Skin epidermis (tissue), 12 donors: ENCODE measurements around the gene ATP8B4.
A peak's percentile ranks its signal among the peaks of the same experiment; 100 is the strongest.

ENCODE experiments used
- H3K27ac ChIP-seq, 21 experiments: fragments of 200-600 bp; sonication (generic) in 11 of 21; one replicate each; pipeline ENCODE4 v1.5.0; 2020; ENCODE audit warnings: mild to moderate bottlenecking in 3 of 21, inconsistent platforms in 2 of 21, moderate library complexity in 2 of 21
- H3K4me3 ChIP-seq, 7 experiments: fragments of 200-600 bp; sonication (generic) in 2 of 7; one replicate each; pipeline ENCODE4 v1.5.0; 2020; ENCODE audit warnings: inconsistent platforms in 2 of 7, mild to moderate bottlenecking in 2 of 7, moderate library complexity in 1 of 7

The ATP8B4 gene

DNA sequence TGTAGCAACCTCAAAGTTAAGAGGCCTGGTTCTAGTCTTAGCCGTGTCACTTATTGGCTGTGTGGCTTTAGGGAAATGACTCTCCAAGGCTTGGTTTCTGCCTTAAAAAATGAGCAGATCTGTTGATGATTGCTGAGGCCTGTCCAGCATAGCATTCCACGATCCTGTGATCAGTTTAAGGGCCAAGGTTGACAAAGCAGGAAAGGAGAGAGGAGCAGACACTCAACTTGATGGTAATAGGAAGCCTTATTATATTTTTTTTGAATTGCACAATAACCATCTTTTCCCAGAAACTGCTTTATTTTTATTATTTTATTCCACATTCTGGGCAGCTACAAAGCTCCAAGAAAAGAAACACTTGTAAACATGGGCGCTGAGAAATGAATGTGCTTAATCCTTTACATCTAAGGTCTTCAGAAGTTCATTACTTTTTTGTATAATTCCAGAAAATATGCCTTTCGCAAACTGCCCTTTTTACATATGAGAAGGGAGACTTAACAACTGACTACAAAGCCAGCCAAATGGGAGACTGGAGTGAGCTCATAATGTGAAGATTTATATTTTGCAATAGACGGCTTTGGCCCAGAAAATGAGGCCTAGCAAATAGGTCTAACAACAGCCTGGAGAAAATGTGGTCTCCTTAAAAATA, 241.0 kb downstream of the ATP8B4 start:
- peak overlapping the region in 18 of 21 experiments; percentile 3 to 86 (median 68) for H3K27ac ChIP-seq
- no peak overlapping the region for H3K4me3 ChIP-seq

DNA sequence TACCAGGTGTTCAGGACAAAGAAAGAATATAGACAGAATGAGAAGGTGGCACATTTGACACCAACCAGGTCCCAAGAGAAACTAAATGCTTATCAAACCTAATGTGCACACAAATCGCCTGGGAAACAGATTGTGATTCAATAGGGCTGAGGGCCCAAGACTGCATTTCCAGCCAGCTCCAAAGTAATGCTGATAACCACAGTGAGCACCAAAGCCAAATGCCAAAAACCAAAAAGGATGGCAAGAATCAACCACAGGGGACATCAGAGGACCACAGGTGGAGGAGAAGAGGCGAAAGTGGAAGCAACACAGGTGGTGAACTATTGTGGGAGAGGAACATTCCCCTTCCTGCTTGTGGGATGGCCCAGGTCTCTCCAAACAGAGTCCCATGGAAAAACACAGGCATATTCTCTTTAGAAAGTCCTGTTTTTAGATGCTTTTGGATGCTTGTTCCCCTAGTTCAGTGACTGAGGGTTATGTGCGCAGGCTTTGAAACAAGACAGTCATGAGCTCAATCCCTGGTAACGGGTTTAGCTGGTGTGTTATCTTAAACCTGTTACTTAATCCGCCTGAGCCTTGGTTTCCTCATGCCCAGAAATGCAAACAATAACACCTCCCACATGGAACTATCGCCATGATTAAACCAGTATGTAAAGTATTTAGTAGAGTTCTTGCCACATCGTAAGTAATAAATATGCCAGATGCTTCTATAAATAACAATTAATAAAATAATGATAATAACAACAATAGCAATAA, 241.7 kb downstream of the ATP8B4 start:
- peak overlapping the region in 18 of 21 experiments; percentile 10 to 86 (median 67) for H3K27ac ChIP-seq
- no peak overlapping the region for H3K4me3 ChIP-seq

DNA sequence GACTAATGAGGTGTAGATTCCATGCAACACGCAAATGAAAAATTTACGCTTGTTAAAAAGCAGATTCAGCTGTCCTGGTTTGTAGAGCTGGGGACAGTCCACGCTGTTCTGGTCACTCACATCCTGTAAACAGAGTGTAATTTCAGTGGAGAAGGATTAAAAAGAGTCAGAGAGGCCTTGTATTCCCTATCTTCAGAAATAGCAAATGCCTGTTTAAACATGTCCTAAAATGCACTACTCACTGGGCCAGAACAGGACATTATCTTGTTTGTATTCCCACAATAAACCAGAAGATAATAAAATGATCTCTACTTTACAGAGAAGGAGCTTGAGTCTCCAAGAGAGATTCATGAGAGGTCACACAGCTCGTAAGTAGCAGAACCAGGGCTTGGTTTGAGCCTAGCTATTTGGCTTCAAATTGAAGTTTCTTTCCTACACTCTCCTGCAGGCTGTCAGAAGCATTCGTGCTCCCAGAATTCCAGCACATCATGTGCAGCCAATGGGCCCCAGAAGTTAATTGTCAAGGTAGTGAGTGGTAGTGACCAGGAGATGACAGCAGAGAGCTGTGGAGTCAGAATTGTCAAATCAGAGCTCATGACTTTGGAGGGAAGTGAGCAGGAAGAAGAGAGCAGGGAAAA, 242.5 kb downstream of the ATP8B4 start:
- H3K4me3 ChIP-seq: no peak overlapping the region

DNA sequence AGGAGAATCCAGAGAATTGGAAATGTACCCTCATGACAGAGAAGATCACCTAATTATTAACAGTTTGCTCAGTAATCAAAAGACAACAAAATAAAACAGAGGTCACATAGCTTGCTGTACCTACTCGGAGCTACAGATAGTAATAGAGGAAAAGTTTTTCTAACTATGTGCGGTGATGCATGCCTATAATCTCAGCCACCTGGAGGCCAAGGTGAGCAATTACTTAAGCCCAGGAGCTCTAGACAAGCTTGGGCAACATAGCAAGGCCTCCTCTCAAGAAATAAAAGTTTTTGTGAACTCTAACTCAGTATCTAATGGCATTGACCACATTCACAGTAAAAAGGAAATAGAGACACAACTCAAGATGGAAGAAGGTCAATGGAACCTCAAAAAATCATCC, 243.6 kb downstream of the ATP8B4 start:
- Histone ChIP-seq H3K27ac (peak overlapping the region in 3 of 21 experiments; percentile 65 to 86 (median 86)), H3K4me3 (no peak overlapping the region)

More for the DNA sequence above, 242.5 kb downstream of the ATP8B4 start:
- H3K27ac ChIP-seq: peak overlapping the region in 15 of 21 experiments; percentile 14 to 86 (median 69)

DNA sequence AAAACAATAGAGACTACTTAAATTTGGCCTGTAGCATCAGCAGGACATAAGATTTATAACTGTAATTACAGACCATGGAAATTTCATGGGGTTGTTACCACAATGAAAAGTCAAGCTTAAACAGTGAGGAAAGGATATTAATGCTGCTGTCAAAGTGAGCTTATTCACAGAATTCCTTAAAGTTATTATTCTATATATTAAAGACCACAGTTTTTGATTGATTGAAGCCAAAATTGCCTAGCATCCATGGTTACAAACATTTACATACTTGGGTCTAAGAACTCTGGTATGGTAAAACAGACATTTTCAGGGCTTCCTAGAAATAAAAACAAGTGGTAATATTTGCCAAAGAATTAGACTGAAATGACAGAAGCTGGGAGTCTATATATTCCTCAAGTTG, 248.6 kb downstream of the ATP8B4 start:
- no peak overlapping the region for H3K27ac ChIP-seq
- no peak overlapping the region for H3K4me3 ChIP-seq

DNA sequence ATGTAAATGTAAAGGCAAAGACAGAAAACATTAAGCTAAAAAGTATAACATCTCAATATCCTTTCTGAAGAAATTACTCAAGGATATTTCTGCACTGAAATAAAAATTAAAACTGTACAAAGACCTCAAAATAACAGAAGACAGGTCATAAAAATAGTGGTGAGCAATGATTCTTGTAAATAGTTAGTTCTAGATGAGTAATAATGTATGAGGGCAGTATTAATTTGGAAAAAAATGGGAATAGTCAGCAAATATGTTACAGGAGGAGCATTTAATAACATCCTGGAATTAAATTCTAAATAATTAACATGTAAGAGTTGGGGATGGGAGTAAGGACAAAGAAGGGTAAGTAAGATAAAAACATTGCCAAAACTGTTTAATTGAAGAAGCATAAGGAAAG, 250.7 kb downstream of the ATP8B4 start:
- H3K27ac ChIP-seq: no peak overlapping the region

DNA sequence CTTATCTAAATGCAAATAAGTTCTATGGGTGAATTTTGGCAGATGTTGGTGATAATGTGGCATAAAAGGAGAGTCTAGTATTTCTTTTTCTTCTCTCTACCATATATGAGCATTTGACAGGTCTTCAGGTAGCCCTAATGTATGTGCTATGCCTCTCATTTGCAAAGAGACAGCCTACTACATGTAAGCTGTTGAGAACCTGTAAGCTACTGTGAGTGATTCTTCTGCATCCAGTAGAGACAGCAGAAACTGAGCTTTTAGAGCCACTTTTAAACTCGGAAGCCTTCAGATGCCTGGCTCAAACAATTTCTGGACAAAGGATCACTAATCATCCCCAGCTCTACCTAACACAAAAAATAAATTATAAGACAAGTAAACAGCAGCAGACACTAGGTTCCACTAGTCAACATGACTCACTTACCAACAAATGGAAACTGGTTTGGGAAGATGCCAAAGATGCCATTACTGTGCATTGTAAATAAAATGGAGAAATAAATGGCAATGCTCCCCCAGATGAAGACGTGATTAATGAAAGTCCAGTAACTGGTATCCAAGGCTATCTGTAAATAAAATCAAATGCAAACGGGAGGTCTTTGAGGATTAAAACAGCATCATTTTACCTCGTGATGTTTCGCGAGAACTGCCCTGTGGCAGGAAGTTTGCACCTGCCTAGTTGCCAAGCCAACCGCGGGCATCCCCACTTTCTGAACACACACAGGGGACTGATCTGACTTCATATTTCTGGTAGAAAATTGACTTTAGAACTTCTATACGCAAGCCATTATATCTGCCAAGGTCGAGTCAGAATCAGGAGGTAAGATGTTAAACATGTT, 252.9 kb downstream of the ATP8B4 start:
- peak overlapping the region in 1 of 21 experiments; percentile 43 for H3K27ac ChIP-seq
- no peak overlapping the region for H3K4me3 ChIP-seq

More for the DNA sequence above, 250.7 kb downstream of the ATP8B4 start:
- no peak overlapping the region for H3K4me3 ChIP-seq

DNA sequence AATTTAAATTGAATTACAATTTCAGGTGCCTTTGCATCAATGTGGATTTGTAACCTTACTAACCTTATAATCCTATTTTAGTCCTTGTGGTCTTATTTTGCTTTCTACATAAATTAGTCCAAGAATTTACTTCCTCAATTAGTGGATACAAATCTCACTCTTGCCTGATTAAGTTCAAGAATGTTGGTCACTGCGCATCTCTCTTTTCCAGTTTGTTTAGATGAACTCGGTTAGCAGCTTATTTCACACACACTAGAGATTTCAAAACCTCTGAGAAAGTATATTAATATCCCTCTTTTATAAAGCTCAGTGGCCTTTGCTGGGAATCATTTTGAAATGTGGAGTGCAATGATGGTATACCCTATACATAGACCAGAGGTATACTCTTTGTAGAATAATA, 254.8 kb downstream of the ATP8B4 start:
- H3K4me3 ChIP-seq: no peak overlapping the region

DNA sequence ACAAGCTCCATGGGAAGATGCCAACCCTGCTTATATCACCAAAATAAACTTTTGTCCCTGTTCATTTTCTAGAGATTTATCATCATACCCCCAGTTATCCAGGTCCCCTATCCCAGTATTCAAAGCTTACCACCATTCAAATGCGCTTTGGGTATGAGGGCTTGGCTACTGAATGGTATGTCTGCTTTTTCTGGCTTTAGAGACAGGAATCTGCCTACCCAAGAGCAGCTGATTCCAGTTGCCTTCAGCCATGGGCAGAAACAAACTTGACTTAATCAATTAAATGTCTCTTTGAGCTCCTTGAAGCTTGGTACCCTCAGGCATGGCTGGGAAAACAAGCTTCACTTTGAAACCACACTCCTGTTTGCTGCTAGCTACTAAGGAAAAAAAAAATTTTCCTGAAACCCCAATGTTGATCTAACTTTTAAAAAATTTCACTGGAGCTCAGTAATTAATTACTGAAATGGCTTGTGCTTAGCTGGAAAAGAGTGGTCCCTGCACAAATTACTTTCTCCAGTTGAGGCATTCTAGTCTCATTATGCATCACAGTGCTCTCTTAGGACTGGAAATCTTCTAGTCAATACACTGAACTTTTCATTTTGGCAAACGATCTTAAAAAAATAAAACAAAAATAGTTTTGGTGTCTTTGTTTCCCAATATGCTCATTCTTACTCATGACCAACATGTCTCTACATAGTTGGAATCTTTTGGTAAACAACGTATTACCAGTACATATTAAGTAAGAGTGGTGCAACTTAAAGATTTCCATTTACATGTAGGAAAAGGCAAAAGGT, 255.4 kb downstream of the ATP8B4 start:
- H3K27ac ChIP-seq: peak overlapping the region in 20 of 21 experiments; percentile 14 to 87 (median 68)
- H3K4me3 ChIP-seq: no peak overlapping the region

More for the DNA sequence above, 254.8 kb downstream of the ATP8B4 start:
- peak overlapping the region in 15 of 21 experiments; percentile 5 to 87 (median 59) for H3K27ac ChIP-seq

DNA sequence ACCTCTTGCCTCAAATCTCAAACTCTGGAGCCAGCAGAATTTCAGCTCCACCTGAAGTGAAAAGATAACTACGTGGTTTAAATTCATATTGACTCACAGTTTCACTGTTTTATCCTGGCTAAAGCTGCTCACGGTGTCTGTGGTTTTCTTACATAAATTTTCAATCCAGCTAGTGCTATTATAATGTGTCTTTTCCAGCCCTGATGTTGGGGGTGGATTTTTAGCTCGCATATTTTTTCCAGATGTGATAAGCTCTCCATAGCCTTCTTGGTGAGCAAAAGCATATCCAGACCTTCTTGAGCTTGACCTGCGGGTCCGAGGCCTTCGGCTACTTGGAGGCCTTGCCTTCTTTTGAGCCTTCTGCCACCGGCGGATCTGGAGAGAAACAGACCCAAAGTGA, 258.9 kb downstream of the ATP8B4 start:
- no peak overlapping the region for H3K4me3 ChIP-seq
- peak overlapping the region in 16 of 21 experiments; percentile 5 to 82 (median 51) for H3K27ac ChIP-seq

DNA sequence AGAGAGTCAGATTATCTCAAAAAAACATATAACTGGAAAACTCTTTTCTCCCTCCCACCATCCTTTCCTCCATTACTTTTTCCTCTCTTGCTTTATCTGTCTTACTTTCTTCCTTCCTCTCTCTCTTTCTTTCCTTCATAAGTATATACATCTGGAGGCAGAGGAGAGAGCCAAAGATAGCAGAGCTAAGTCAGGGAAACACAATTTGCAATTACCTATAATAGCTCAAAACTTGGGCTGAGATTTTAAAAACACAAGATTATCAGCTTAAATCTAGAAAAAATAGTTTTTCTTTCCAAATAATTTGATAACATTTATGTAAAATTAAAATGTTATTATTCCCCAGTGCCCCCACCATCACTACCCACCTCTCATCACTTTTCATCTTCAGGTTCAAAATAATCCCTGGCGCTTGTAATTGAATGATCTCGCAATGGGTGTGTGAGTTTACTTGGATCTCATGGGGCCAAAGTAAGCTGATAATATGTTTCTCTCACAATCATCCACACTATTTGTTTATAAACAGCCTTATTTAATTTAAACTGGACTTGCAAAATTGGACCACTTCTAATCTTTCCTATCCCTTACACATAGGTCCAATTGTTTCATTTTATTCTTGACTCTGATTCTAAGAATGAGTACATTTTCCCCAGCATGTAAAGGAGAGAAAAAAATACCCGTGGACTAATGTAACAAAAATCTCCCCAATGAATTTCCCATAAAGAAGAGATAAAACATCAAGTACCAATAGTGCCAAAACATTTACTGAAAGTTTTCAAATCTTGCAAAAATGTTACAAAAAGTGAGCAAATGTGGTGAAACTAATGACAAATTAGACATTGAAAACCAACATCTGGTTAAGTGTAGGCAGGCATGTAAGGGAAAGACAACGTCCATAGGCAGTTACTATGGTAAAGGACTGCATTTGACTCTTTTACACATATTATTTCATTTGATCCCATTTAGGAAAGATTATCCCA, 261.2 kb downstream of the ATP8B4 start:
- Histone ChIP-seq H3K4me3 (no peak overlapping the region), H3K27ac (peak overlapping the region in 11 of 21 experiments; percentile 9 to 77 (median 55))

DNA sequence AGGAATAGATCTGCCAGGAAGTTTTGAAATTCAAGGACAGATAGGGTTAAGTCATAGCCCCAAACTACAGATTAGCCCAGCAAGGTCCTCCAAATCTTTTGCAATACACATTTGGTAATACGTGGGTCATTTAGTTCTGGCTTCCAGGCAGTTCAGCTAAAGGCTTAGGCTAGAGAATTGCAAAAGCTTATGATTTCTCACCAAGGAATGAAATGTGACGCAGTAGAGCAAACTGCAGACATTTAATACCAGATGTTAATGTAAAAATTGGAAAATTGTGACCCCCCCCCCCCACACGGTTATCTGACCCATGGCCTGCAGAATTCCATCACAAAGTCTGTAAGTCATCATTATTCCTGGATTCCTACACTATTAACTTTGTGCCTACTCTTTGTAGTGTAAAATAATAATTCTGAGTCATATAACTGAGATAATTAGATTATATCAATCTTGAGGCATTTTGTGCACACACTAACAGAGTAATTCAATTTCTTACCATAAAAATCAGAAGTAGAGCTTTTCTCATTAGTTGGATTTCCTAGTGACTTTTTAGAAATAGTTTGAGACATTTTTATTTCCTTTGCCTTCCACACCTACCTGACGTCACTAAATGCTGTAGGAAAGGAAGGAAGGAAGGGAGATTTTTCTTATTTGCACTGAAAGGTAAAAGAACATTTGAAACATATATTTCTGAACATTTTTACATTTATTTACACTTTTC, 263.0 kb downstream of the ATP8B4 start:
- Histone ChIP-seq H3K4me3 (no peak overlapping the region), H3K27ac (peak overlapping the region in 12 of 21 experiments; percentile 4 to 77 (median 62))

DNA sequence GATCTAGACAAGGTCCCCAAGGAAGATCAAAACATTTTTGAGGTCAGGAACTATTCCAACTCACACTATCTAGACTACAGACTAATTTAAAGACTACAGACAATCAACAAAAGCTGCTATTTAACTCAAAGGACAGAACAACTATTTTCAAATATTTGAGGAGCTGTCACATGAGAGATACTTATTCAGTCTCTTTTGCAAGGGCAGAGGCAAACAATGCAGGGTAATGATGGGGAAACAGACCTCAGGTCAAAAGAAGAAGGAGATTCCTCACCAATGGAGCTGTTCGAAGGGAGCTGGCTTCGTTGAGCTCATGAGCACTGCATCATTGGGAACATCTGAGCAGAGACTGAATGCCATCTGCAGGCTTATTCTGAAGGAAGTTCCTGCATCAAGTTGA, 266.3 kb downstream of the ATP8B4 start:
- Histone ChIP-seq H3K27ac (no peak overlapping the region), H3K4me3 (no peak overlapping the region)

DNA sequence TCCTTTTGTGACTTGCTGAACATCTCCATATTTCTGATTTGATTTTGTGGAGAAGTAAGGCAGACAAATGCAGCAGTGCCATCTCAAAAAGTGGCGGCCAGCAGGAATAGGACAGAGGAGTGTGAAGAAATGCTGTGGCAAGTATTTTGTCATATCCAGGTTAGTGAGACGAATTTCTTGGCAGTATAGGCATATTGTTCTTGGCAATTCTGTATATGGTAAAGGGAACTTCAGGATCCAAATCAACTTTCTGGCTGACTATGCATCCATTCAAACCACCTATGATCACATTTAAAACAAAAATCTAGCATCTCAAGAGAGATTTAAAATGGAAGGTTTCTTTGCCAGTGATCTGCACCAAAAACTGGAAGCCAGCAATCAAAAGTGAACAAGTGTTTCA, 270.2 kb downstream of the ATP8B4 start:
- Histone ChIP-seq H3K27ac (peak overlapping the region in 5 of 21 experiments; percentile 16 to 63 (median 39)), H3K4me3 (no peak overlapping the region)

DNA sequence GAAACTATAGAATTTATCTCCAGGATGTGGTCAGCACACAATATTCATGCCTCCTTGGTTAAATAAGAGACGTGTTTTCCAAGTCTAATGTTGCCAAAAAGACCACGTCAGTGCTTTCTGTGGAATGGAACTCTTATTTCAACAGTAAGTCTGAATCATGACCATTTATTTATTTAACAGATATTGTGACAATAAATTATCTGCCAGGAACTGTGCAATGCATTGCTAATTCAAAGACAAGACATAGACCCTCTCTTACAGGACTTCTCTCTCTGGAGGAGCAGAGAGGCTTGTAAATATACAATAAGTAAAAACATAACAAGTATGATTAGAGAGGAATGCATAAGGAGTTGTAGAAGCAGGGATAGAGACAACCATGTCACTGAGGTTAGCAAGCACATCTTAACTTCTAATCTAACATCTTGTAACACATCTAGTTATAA, 270.7 kb downstream of the ATP8B4 start:
- Histone ChIP-seq H3K27ac (peak overlapping the region in 6 of 21 experiments; percentile 9 to 66 (median 37)), H3K4me3 (no peak overlapping the region)

DNA sequence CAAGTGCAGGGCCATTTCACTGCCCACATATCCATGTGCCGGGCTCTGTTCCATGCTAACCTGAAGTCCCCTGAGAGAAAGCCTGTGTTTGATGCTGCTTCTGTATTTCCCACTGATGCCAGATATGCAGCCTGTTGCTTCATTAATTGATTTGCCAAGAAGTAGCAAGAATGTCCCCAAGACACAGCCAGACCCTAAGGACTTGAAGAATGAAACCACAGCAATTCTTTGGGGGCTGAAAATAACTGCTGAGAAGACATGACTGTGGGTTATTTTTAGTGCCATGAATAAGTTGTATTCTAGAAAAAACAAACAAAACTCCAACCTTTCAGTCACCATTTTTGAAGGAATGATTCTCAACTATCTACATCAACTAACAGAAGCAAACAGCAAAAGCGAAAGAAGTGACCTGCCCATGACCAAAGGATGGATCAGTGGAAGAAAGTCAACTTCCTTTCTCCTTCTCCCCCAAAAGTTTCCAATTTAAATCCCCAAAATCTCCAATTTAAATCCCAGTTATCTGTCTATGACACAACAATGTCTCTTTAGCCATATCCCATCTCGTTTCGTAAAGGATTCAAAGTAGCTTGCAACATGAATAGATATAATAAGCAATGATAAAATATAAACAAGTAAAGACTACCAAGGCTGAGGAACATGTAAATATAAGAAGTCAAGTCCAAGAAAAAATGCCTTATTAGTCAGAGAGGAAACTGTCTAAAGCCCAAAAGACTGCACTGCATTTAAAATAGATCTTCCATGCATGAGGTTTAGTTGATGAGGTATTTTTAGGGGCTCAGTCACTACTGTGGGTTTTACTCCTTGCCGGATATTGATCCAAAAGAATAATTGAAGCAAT, 271.4 kb downstream of the ATP8B4 start:
- Histone ChIP-seq H3K4me3 (no peak overlapping the region), H3K27ac (peak overlapping the region in 8 of 21 experiments; percentile 3 to 66 (median 34))
